ENCODE results near the gene INSL3.
"Not testable (repeated sequence)": the region's sequence is repeated elsewhere in the genome, so short reads cannot be mapped to it uniquely, and the experiment has no call there.

DNA sequence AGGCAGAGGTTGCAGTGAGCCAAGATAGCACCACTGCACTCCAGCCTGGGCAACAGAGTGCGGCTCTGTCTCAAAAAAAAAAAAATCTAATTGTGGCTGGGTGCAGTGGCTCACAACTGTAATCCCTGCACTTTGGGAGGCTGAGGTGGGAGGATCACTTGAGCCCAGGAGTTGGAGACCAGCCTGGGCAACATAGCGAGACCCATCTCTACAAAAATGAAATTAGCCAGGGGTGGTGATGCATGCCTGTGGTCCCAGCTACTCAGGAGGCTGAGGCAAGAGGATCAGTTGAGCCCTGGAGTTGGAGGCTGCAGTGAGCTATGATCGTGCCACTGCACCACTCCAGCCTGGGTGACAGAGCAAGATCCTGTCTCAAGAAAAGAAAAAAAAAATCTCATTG, 22.7 kb downstream of the INSL3 start:
- TF ChIP-seq, protein P1, sequence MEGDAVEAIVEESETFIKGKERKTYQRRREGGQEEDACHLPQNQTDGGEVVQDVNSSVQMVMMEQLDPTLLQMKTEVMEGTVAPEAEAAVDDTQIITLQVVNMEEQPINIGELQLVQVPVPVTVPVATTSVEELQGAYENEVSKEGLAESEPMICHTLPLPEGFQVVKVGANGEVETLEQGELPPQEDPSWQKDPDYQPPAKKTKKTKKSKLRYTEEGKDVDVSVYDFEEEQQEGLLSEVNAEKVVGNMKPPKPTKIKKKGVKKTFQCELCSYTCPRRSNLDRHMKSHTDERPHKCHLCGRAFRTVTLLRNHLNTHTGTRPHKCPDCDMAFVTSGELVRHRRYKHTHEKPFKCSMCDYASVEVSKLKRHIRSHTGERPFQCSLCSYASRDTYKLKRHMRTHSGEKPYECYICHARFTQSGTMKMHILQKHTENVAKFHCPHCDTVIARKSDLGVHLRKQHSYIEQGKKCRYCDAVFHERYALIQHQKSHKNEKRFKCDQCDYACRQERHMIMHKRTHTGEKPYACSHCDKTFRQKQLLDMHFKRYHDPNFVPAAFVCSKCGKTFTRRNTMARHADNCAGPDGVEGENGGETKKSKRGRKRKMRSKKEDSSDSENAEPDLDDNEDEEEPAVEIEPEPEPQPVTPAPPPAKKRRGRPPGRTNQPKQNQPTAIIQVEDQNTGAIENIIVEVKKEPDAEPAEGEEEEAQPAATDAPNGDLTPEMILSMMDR (IDR thresholded peaks at IDR 0.05), result not testable (repeated sequence)
- TF ChIP-seq EZH2phosphoT487 (IDR thresholded peaks at IDR 0.05), result not testable (repeated sequence)

Measured in neural progenitor cell (in vitro differentiated cells).